Nephron (organoid): ENCODE data around the gene CHCHD6.
A peak's percentile ranks its signal among the peaks of the same experiment; 100 is the strongest.

ENCODE experiments used
- H3K27ac Mint-ChIP-seq, 3 experiments: 2 replicates each; pipeline ENCODE4 v1.8.0; 2020; ENCODE audit warnings: mixed read lengths in 3 of 3, mild to moderate bottlenecking in 2 of 3, moderate library complexity in 1 of 3
- H3K27me3 Mint-ChIP-seq: 2 replicates; pipeline ENCODE4 v1.8.0; 2021; ENCODE audit warnings: low read depth, mild to moderate bottlenecking, moderate library complexity, mixed read lengths
- H3K36me3 Mint-ChIP-seq: 2 replicates; pipeline ENCODE4 v1.8.0; 2020; ENCODE audit warnings: low read depth, mixed read lengths
- H3K4me1 Mint-ChIP-seq: 2 replicates; pipeline ENCODE4 v1.8.0; 2020; ENCODE audit warnings: mixed read lengths
- H3K4me3 Mint-ChIP-seq, 3 experiments: 2 replicates each; pipeline ENCODE4 v1.8.0; 2020; ENCODE audit warnings: mild to moderate bottlenecking in 3 of 3, mixed read lengths in 3 of 3, moderate library complexity in 2 of 3
- H3K9me3 Mint-ChIP-seq: 2 replicates; pipeline ENCODE4 v1.8.0; 2020; ENCODE audit warnings: mixed read lengths
- CTCF ChIP-seq, 3 experiments: fragments of 200-600 bp; sonication (generic); IDR thresholded peaks; one replicate each; pipeline ENCODE4 v1.5.0; 2021; ENCODE audit warnings: antibody characterized with exemption in 3 of 3; ENCODE audit not compliant: unreplicated experiment in 3 of 3

Gene CHCHD6

GRCh38 chr3:126993436-126993835 lies 289.4 kb downstream of the CHCHD6 start:
- H3K4me1 Mint-ChIP-seq: peaks cover 27% of the 10 kb centered on the region
- TF ChIP-seq CTCF (IDR thresholded peaks at IDR 0.05; ENCODE audit: unreplicated experiment in 3 of 3): no peak
- no peaks in the 10 kb centered on the region for H3K27me3 Mint-ChIP-seq
- peaks cover 7% of the 10 kb centered on the region for H3K36me3 Mint-ChIP-seq
- peak overlapping the region in 1 of 3 experiments; percentile 43 for H3K4me3 Mint-ChIP-seq
- no peak overlapping the region for H3K27ac Mint-ChIP-seq
- H3K9me3 Mint-ChIP-seq: no peaks in the 10 kb centered on the region

GRCh38 chr3:126994661-126995245 lies 290.7 kb downstream of the CHCHD6 start:
- TF ChIP-seq CTCF (IDR thresholded peaks at IDR 0.05; ENCODE audit: unreplicated experiment in 3 of 3): no peak
- Mint-ChIP-seq H3K27me3 (no peaks in the 10 kb centered on the region), H3K4me1 (peaks cover 22% of the 10 kb centered on the region), H3K4me3 (no peak overlapping the region), H3K9me3 (no peaks in the 10 kb centered on the region), H3K36me3 (peaks cover 3% of the 10 kb centered on the region), H3K27ac (peak overlapping the region in 1 of 3 experiments; percentile 22)

DNA sequence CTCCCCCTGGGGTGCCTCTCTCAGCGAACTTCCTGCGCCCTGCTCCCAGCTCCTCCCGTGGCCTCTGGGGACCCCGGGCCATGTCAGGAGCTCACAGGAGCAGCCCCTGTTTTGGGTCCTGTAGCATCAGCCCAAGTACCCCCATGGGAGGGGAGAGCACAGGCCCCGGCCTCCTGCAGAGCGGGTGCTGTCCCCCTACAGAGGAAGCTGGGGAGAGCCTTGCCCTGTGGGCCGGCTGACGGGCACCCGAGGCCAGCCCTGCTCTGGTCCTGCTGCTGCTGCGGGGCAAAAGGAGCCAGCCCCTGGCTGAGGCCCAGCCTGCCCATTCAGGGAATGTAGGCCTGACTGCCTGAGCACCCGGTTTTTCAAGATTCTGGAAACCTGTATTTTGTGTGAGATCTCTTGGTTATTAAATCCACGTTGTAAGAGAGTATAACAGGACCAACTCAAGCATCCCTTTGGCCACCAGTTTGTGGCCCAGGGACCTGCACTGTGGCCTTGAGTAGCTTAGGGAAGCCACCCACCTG lies 291.3 kb downstream of the CHCHD6 start:
- H3K4me3 Mint-ChIP-seq: no peak overlapping the region
- peaks cover 3% of the 10 kb centered on the region for H3K36me3 Mint-ChIP-seq
- H3K4me1 Mint-ChIP-seq: peaks cover 22% of the 10 kb centered on the region
- H3K27me3 Mint-ChIP-seq: no peaks in the 10 kb centered on the region
- no peaks in the 10 kb centered on the region for H3K9me3 Mint-ChIP-seq
- no peak overlapping the region for H3K27ac Mint-ChIP-seq
- TF ChIP-seq CTCF (IDR thresholded peaks at IDR 0.05; ENCODE audit: unreplicated experiment in 3 of 3): no peak

- Mint-ChIP-seq H3K9me3 (no peaks in the 10 kb centered on the region), H3K27ac (no peak overlapping the region), H3K27me3 (no peaks in the 10 kb centered on the region), H3K4me1 (peaks cover 22% of the 10 kb centered on the region), H3K36me3 (peaks cover 3% of the 10 kb centered on the region), H3K4me3 (no peak overlapping the region)
- peak in 1 of 3 experiments; percentile 11 for TF ChIP-seq CTCF (IDR thresholded peaks at IDR 0.05; ENCODE audit: unreplicated experiment in 3 of 3)
Measured at GRCh38 chr3:126995926-126996512, 292.0 kb downstream of the CHCHD6 start.

- H3K27me3 Mint-ChIP-seq: no peaks in the 10 kb centered on the region
- H3K36me3 Mint-ChIP-seq: peaks cover 3% of the 10 kb centered on the region
- H3K27ac Mint-ChIP-seq: no peak overlapping the region
- H3K4me1 Mint-ChIP-seq: peaks cover 22% of the 10 kb centered on the region
- no peak overlapping the region for H3K4me3 Mint-ChIP-seq
- no peak for TF ChIP-seq CTCF (IDR thresholded peaks at IDR 0.05; ENCODE audit: unreplicated experiment in 3 of 3)
- no peaks in the 10 kb centered on the region for H3K9me3 Mint-ChIP-seq
Measured at GRCh38 chr3:126996905-126997304, 292.9 kb downstream of the CHCHD6 start.
